ENCODE measurements around the gene POLR1A. TPM values are rescaled to one million over a fixed set of nuclear protein-coding genes. Genes with fewer than 3 reads are reported as not detected.

Gene POLR1A
- total RNA-seq, 1 experiment from 2014 or later: 62.7 TPM

DNA sequence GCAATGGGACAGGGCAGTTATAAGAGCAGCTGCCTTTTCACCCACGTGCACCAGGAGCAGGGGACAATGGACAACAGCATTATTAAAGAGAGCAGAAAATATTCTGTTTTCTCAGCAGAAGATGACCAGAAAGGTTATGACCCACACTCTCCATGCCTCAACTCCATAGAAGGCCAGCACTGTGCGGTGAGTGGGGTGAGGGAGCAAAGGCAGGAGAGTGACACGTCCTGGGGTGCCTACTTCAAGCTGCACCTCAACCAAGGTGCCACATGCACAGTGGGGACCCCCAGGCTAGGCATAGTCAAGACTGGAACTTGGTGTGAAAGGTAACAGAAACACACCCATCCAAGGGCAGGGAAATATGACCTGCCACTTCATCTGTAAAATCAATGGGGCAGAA, 50.4 kb downstream of the POLR1A start:
- peaks cover 25 to 79% (median 44%) of the 10 kb centered on the region in 3 experiments; a peak in 6 of 7 replicates for H3K36me3 Mint-ChIP-seq (ENCODE audit: insufficient read depth in 1 of 3, low read depth in 3 of 3)
- H3K4me1 ChIP-seq (ENCODE audit: insufficient read depth, low read length): no peaks in the 10 kb centered on the region
- no peaks in the 10 kb centered on the region for H3K23me2 ChIP-seq (ENCODE audit: insufficient read length, low read depth, low read length, poor library complexity, severe bottlenecking)
- no peaks in the 10 kb centered on the region; a peak in 1 of 5 replicates for H3K9me3 Mint-ChIP-seq
- no peak overlapping the region for H3K4ac ChIP-seq (ENCODE audit: low read depth, low read length)
- no peak overlapping the region for H3K27ac Mint-ChIP-seq
- H3K14ac ChIP-seq (ENCODE audit: insufficient read depth, low read length): no peak overlapping the region
- H4K91ac ChIP-seq (ENCODE audit: insufficient read length, low read depth, low read length): no peak overlapping the region
- no peak overlapping the region for H4K8ac ChIP-seq (replicated peaks; ENCODE audit: insufficient read length, low read depth, low read length)
- no peak overlapping the region for H2BK5ac ChIP-seq (ENCODE audit: insufficient read length, low read length)
- H3K18ac ChIP-seq (ENCODE audit: insufficient read length, low read depth, low read length): no peak overlapping the region
- H3K9me3 ChIP-seq (ENCODE audit: control insufficient read depth, low read depth, low read length): no peaks in the 10 kb centered on the region
- no peak overlapping the region for H3K4me2 ChIP-seq (ENCODE audit: insufficient read depth, insufficient read length, low read length)
- no peak overlapping the region for H2BK20ac ChIP-seq (ENCODE audit: low read depth, low read length, poor library complexity, severe bottlenecking)
- WGBS (ENCODE audit: extremely low coverage, insufficient read length, low lambda C conversion rate): no CpG with 5 or more reads among the region's 3 CpGs
- H3K27ac ChIP-seq (ENCODE audit: insufficient read length, low read depth, low read length): no peak overlapping the region
- no peak overlapping the region for H2AK5ac ChIP-seq (ENCODE audit: insufficient read length, low read length)
- H3K79me2 ChIP-seq (ENCODE audit: insufficient read depth, low read length): no peaks in the 10 kb centered on the region
- H2BK15ac ChIP-seq (ENCODE audit: low read depth, low read length): no peak overlapping the region
- H3K4me3 Mint-ChIP-seq: no peak overlapping the region
- no peak overlapping the region for H4K5ac ChIP-seq (ENCODE audit: insufficient read length, low read depth, low read length)
- no peak overlapping the region for H3K23ac ChIP-seq (ENCODE audit: insufficient read length, low read depth, low read length)
- H2AFZ ChIP-seq (ENCODE audit: low read length): no peak overlapping the region
- no peak overlapping the region for H3T11ph ChIP-seq (ENCODE audit: low read length)
- TF ChIP-seq, protein P1, sequence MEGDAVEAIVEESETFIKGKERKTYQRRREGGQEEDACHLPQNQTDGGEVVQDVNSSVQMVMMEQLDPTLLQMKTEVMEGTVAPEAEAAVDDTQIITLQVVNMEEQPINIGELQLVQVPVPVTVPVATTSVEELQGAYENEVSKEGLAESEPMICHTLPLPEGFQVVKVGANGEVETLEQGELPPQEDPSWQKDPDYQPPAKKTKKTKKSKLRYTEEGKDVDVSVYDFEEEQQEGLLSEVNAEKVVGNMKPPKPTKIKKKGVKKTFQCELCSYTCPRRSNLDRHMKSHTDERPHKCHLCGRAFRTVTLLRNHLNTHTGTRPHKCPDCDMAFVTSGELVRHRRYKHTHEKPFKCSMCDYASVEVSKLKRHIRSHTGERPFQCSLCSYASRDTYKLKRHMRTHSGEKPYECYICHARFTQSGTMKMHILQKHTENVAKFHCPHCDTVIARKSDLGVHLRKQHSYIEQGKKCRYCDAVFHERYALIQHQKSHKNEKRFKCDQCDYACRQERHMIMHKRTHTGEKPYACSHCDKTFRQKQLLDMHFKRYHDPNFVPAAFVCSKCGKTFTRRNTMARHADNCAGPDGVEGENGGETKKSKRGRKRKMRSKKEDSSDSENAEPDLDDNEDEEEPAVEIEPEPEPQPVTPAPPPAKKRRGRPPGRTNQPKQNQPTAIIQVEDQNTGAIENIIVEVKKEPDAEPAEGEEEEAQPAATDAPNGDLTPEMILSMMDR (conservative IDR thresholded peaks at IDR 0.05): no peak
- H2BK12ac ChIP-seq (ENCODE audit: insufficient read length, low read depth, low read length): no peak overlapping the region
- no peak for DNase-seq
- no peak overlapping the region for H2BK120ac ChIP-seq (ENCODE audit: low read depth, low read length, poor library complexity, severe bottlenecking)
- H4K20me1 ChIP-seq (ENCODE audit: control insufficient read depth, insufficient read depth, insufficient read length): no peaks in the 10 kb centered on the region
- no peaks in the 10 kb centered on the region for H3K79me1 ChIP-seq (ENCODE audit: insufficient read depth, low read depth, low read length, poor library complexity, severe bottlenecking)
- no peak overlapping the region for H3K9ac ChIP-seq (ENCODE audit: extremely low read depth, insufficient read length, low read length)
- no peaks in the 10 kb centered on the region for H3K27me3 ChIP-seq (ENCODE audit: insufficient read depth, low read length)
- no peak overlapping the region for H3K56ac ChIP-seq (ENCODE audit: insufficient read length, low read depth, low read length)
- H3K4me1 Mint-ChIP-seq: no peaks in the 10 kb centered on the region
- H3K27me3 Mint-ChIP-seq (ENCODE audit: low read depth): no peaks in the 10 kb centered on the region
